Neural cell (in vitro differentiated cells): ENCODE results near the gene RLN2. TPM values are rescaled to one million over a fixed set of nuclear protein-coding genes. Genes with fewer than 3 reads are reported as not detected.
"Not testable (repeated sequence)": the region's sequence is repeated elsewhere in the genome, so short reads cannot be mapped to it uniquely, and the experiment has no call there.

Experiments used
- H2AFZ ChIP-seq: fragments of 200-600, 300-800 bp; sonication (generic), shearing (Covaris generic); 2 replicates; pipeline ENCODE4 v1.6.0; 2014; ENCODE audit warnings: low read depth, mild to moderate bottlenecking, antibody characterized with exemption, low read length, moderate library complexity
- H3F3A ChIP-seq: fragments of 200-600 bp; shearing (Covaris generic); 2 replicates; pipeline ENCODE4 v1.6.1; 2016; ENCODE audit warnings: mild to moderate bottlenecking, moderate library complexity, mixed read lengths, antibody characterized with exemption, low read length; ENCODE audit not compliant: insufficient read depth, poor library complexity, severe bottlenecking
- H3K27ac ChIP-seq: fragments of 200-600, 300-800 bp; sonication (generic), shearing (Covaris generic); 2 replicates; pipeline ENCODE4 v1.5.1; 2014; ENCODE audit warnings: mild to moderate bottlenecking, low read length, moderate library complexity
- H3K27me3 ChIP-seq: fragments of 300-800, 200-600 bp; sonication (generic), shearing (Covaris generic); 2 replicates; pipeline ENCODE4 v1.6.0; 2014; ENCODE audit warnings: mild to moderate bottlenecking, low read depth, low read length, moderate library complexity; ENCODE audit not compliant: insufficient read depth
- H3K36me3 ChIP-seq: fragments of 300-800, 200-600 bp; sonication (generic), shearing (Covaris generic); 2 replicates; pipeline ENCODE4 v1.5.1; 2014; ENCODE audit warnings: mild to moderate bottlenecking, antibody characterized with exemption, low read length, moderate library complexity; ENCODE audit not compliant: insufficient read depth
- H3K4me2 ChIP-seq: fragments of 300-800, 200-600 bp; sonication (generic), shearing (Covaris generic); 2 replicates; pipeline ENCODE4 v1.6.0; 2014; ENCODE audit warnings: mild to moderate bottlenecking, low read length
- H3K4me3 ChIP-seq: fragments of 300-800, 200-600 bp; sonication (generic), shearing (Covaris generic); 2 replicates; pipeline ENCODE4 v1.5.1; 2014; ENCODE audit warnings: mild to moderate bottlenecking, low read length, moderate library complexity
- H3K79me2 ChIP-seq: fragments of 200-600 bp; shearing (Covaris generic); replicated peaks from 2 replicates; pipeline ENCODE4 v1.6.0; 2014; ENCODE audit warnings: mild to moderate bottlenecking, low read length, moderate library complexity; ENCODE audit not compliant: insufficient read depth
- H3K9ac ChIP-seq: fragments of 300-800, 200-600 bp; sonication (generic), shearing (Covaris generic); 2 replicates; pipeline ENCODE4 v1.6.1; 2016; ENCODE audit warnings: mild to moderate bottlenecking, low read length, mixed read lengths
- H3K9me2 ChIP-seq: fragments of 200-600 bp; shearing (Covaris generic); 2 replicates; pipeline ENCODE4 v1.6.1; 2016; ENCODE audit warnings: mild to moderate bottlenecking, low read length, mixed read lengths; ENCODE audit not compliant: insufficient read depth
- H3K9me3 ChIP-seq: fragments of 200-600, 300-800 bp; sonication (generic), shearing (Covaris generic); 2 replicates; pipeline ENCODE4 v1.6.1; 2016; ENCODE audit warnings: mild to moderate bottlenecking, mixed run types, low read length, moderate library complexity, mixed read lengths
- H4K20me1 ChIP-seq: fragments of 200-600 bp; shearing (Covaris generic); 2 replicates; pipeline ENCODE4 v1.6.1; 2016; ENCODE audit warnings: mild to moderate bottlenecking, mixed run types; ENCODE audit not compliant: insufficient read depth
- EP300 ChIP-seq: fragments of 450-650 bp; conservative IDR thresholded peaks from 2 replicates; pipeline ENCODE4 v1.6.1; 2014; ENCODE audit warnings: antibody characterized with exemption, mild to moderate bottlenecking, moderate library complexity; ENCODE audit not compliant: poor library complexity, severe bottlenecking
- EZH2 ChIP-seq: fragments of 200-600, 300-800 bp; shearing (Covaris generic), sonication (generic); IDR thresholded peaks from 2 replicates; pipeline ENCODE4 v1.6.1; 2014; ENCODE audit warnings: antibody characterized with exemption, low read length, borderline replicate concordance, mild to moderate bottlenecking; ENCODE audit not compliant: insufficient read depth, poor library complexity, severe bottlenecking
- MXI1 ChIP-seq: fragments of 450-650 bp; conservative IDR thresholded peaks from 2 replicates; pipeline ENCODE4 v1.6.1; 2014; ENCODE audit warnings: antibody characterized with exemption, mild to moderate bottlenecking; ENCODE audit not compliant: poor library complexity, severe bottlenecking
- POLR2AphosphoS5 ChIP-seq: IDR thresholded peaks from 2 replicates; pipeline ENCODE4 v1.6.1; 2012
- RAD21 ChIP-seq: fragments of 450-650 bp; conservative IDR thresholded peaks from 2 replicates; pipeline ENCODE4 v1.6.1; 2014; ENCODE audit warnings: antibody characterized with exemption, mild to moderate bottlenecking, moderate library complexity
- SMC3 ChIP-seq: fragments of 450-650 bp; conservative IDR thresholded peaks from 2 replicates; pipeline ENCODE4 v1.6.1; 2014; ENCODE audit warnings: antibody characterized with exemption, mild to moderate bottlenecking, moderate library complexity; ENCODE audit not compliant: poor library complexity
- TAF1 ChIP-seq: IDR thresholded peaks from 2 replicates; pipeline ENCODE4 v1.6.1; 2012; ENCODE audit warnings: low read depth
- polyA plus RNA-seq: library from polyadenylated mRNA; depleted of rRNA; stranded (reverse); fragments of >200 nt; gene quantifications from 2 replicates; pipeline ENCODE4 v1.2.3, GENCODE V29; 2014
- TF ChIP-seq, protein P1 (sequence below): IDR thresholded peaks from 2 replicates; pipeline ENCODE4 v1.6.1; 2012; ENCODE audit warnings: borderline replicate concordance
- TF ChIP-seq, protein P2 (sequence below): fragments of 450-650 bp; IDR thresholded peaks from 2 replicates; pipeline ENCODE4 v1.5.1; 2014; ENCODE audit warnings: antibody characterized with exemption, mild to moderate bottlenecking, moderate library complexity; ENCODE audit not compliant: poor library complexity, severe bottlenecking

RLN2 gene
- polyA plus RNA-seq, 1 donor from 2014 or later, result not detected

DNA sequence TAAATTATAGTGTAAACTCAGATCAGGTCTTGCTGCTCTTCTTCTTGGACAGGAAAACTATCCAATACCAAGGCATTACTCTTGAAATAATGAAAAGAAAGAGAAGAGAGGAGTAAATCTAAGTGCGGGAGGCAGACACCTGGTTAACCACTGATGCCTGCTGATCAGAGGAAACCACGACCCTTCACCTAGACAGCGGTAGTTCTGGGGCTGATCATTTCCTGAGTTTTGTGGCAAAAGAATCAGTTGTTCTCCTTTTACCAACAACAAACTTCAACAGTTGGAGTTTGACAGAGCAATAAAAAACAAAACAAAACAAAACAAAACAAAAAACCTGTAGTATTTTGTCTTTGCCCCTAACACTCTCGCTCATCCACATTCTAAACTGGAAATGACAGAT is 32.2 kb upstream of the RLN2 start:
- Histone ChIP-seq H3K9me3 (no peaks in the 10 kb centered on the region), H4K20me1 (no peaks in the 10 kb centered on the region), H3K4me3 (no peak overlapping the region), H3F3A (no peaks in the 10 kb centered on the region), H3K79me2 (no peaks in the 10 kb centered on the region), H3K27ac (no peak overlapping the region), H2AFZ (no peak overlapping the region), H3K4me2 (no peak overlapping the region), H3K9me2 (no peaks in the 10 kb centered on the region), H3K9ac (no peak overlapping the region), H3K36me3 (no peaks in the 10 kb centered on the region), H3K27me3 (no peaks in the 10 kb centered on the region)
- TF ChIP-seq EP300, result no peak
- no peak for TF ChIP-seq SMC3
- TF ChIP-seq RAD21, result no peak
- TF ChIP-seq POLR2AphosphoS5, result no peak
- no peak for TF ChIP-seq MXI1
- TF ChIP-seq, protein P1, sequence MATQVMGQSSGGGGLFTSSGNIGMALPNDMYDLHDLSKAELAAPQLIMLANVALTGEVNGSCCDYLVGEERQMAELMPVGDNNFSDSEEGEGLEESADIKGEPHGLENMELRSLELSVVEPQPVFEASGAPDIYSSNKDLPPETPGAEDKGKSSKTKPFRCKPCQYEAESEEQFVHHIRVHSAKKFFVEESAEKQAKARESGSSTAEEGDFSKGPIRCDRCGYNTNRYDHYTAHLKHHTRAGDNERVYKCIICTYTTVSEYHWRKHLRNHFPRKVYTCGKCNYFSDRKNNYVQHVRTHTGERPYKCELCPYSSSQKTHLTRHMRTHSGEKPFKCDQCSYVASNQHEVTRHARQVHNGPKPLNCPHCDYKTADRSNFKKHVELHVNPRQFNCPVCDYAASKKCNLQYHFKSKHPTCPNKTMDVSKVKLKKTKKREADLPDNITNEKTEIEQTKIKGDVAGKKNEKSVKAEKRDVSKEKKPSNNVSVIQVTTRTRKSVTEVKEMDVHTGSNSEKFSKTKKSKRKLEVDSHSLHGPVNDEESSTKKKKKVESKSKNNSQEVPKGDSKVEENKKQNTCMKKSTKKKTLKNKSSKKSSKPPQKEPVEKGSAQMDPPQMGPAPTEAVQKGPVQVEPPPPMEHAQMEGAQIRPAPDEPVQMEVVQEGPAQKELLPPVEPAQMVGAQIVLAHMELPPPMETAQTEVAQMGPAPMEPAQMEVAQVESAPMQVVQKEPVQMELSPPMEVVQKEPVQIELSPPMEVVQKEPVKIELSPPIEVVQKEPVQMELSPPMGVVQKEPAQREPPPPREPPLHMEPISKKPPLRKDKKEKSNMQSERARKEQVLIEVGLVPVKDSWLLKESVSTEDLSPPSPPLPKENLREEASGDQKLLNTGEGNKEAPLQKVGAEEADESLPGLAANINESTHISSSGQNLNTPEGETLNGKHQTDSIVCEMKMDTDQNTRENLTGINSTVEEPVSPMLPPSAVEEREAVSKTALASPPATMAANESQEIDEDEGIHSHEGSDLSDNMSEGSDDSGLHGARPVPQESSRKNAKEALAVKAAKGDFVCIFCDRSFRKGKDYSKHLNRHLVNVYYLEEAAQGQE, result no peak
- TF ChIP-seq, protein P2, sequence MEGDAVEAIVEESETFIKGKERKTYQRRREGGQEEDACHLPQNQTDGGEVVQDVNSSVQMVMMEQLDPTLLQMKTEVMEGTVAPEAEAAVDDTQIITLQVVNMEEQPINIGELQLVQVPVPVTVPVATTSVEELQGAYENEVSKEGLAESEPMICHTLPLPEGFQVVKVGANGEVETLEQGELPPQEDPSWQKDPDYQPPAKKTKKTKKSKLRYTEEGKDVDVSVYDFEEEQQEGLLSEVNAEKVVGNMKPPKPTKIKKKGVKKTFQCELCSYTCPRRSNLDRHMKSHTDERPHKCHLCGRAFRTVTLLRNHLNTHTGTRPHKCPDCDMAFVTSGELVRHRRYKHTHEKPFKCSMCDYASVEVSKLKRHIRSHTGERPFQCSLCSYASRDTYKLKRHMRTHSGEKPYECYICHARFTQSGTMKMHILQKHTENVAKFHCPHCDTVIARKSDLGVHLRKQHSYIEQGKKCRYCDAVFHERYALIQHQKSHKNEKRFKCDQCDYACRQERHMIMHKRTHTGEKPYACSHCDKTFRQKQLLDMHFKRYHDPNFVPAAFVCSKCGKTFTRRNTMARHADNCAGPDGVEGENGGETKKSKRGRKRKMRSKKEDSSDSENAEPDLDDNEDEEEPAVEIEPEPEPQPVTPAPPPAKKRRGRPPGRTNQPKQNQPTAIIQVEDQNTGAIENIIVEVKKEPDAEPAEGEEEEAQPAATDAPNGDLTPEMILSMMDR, result no peak
- no peak for TF ChIP-seq TAF1
- no peak for TF ChIP-seq EZH2

DNA sequence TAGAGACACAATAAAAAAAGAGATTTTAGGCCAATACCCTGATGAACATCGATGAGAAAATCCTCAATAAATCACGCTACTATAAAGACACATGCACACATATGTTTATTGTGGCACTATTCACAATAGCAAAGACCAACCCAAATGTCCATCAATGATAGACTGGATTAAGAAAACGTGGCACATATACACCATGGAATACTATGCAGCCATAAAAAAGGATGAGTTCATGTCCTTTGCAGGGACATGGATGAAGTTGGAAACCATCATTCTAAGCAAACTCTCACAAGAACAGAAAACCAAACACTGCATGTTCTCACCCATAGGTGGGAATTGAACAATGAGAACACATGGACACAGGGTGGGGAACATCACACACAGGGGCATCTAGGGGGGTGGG is 26.8 kb upstream of the RLN2 start:
- H3K36me3 ChIP-seq, H3K9me2 ChIP-seq, H2AFZ ChIP-seq, H4K20me1 ChIP-seq, H3K4me3 ChIP-seq, H3K27ac ChIP-seq, H3K27me3 ChIP-seq, H3F3A ChIP-seq, H3K79me2 ChIP-seq, H3K4me2 ChIP-seq, H3K9me3 ChIP-seq, H3K9ac ChIP-seq: not testable (repeated sequence)

DNA sequence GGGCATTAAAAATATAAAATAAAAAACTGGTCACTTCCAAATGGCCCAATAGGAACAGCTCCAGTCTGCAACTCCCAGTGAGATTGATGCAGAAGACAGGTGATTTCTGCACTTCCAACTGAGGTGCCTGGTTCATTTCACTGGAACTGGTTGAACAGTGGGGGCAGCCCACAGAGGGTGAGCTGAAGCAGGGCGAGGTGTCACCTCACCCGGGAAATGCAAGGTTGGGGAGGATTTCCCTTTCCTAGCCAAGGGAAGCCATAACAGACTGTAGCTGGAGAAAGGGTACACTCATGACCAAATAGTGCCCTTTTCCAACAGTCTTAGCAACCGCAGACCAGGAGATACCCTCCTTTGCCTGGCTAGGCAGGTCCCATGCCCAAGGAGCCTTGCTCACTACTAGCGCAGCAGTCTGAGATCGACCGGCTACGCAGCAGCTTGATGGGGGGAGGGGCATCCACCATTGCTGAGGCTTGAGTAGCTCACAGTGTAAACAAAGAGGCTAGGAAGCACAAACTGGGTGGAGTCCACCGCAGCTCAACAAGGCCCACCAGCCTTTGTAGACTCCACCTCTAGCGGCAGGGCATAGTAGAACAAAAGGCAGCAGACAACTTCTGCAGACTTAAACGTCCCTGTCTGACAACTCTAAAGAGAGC is 22.5 kb upstream of the RLN2 start:
- Histone ChIP-seq H3K9ac (no peak overlapping the region), H3F3A (no peaks in the 10 kb centered on the region), H3K4me3 (no peak overlapping the region), H4K20me1 (no peaks in the 10 kb centered on the region), H3K27ac (no peak overlapping the region), H3K9me3 (no peaks in the 10 kb centered on the region), H3K4me2 (no peak overlapping the region), H3K79me2 (no peaks in the 10 kb centered on the region), H3K9me2 (no peaks in the 10 kb centered on the region), H3K36me3 (no peaks in the 10 kb centered on the region), H3K27me3 (no peaks in the 10 kb centered on the region), H2AFZ (no peak overlapping the region)
- TF ChIP-seq RAD21 (no peak), EZH2 (no peak), MXI1 (no peak), SMC3 (no peak), POLR2AphosphoS5 (no peak), TAF1 (no peak), EP300 (no peak)
- TF ChIP-seq, protein P2, result no peak
- TF ChIP-seq, protein P1, result no peak
